Stromal cell of bone marrow (primary cell): Measurements from ENCODE around the gene PATJ.
A peak's percentile ranks its signal among the peaks of the same experiment; 100 is the strongest.
"Not testable (repeated sequence)": the region's sequence is repeated elsewhere in the genome, so short reads cannot be mapped to it uniquely, and the experiment has no call there.

ENCODE experiments used
- DNase-seq: peaks from one replicate; pipeline ENCODE4 v3.0.0-alpha.2; 2012; ENCODE audit warnings: low read depth

Gene PATJ

DNA sequence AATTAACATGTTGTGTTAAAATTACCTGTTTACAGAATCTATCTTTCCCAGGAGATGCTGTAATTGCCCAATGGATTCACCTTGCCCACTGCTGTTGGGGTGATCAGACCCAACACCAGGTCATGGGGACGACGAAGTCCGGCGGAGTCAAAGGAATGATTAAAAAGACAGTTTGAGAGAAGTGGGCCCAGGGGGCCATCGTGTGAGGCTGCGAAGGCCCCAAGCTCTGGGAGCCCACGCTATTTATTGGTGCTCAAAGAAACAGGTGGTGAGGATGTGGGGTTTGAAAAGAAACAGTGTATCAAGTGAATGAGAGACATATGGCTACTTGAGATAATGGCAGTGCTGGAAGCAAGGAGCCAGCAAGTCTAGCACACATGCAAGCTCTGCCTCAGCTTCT lies 436.1 kb downstream of the PATJ start:
- DNase-seq, result no peak

- not testable (repeated sequence) for DNase-seq
Measured at GRCh38 chr1:62180054-62180453, 437.8 kb downstream of the PATJ start.

GRCh38 chr1:62180639-62181038 lies 438.4 kb downstream of the PATJ start:
- no peak for DNase-seq

GRCh38 chr1:62181532-62181931 lies 439.3 kb downstream of the PATJ start:
- no peak for DNase-seq

GRCh38 chr1:62182157-62182556 lies 439.9 kb downstream of the PATJ start:
- not testable (repeated sequence) for DNase-seq

DNA sequence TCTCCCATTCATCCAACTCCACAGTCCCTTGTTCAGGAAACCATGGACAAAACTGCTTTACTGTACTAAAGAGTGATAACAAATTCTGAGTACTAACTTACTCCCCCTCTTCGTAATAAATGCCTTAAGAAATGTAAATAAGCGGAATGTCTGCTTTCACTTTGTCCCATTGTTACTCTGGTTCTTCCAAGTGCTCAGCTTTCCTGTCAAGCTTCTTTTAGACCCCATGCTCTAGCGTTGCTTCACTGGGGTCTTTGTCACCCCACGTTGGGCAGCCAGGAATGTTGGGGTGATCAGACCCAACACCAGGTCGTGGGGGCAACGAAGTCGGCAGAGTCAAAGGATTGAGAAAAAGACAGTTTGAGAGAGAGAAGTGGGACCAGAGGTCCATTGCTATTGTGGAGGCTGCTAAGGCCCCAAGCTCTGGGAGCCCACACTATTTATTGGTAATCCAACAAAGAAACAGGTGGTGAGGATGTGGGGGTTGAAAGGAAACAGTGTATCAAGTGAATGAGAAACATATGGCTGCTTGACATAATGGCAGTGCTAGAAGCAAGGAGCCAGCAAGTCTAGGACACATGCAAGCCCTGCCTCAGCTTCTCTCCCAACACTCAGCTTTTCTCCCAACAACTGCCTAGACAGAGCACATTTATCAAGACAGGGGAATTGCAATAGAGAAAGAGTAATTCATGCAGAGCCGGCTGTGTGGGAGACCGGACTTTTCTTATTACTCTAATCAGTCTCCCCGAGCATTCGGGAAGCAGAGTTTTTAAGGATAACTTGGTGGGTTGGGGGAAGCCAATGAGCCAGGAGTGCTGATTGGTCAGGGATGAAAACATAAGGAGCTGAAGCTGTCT lies 441.1 kb downstream of the PATJ start:
- DNase-seq, result not testable (repeated sequence)

- no peak for DNase-seq
Measured at GRCh38 chr1:62184336-62184735, 442.1 kb downstream of the PATJ start.

DNA sequence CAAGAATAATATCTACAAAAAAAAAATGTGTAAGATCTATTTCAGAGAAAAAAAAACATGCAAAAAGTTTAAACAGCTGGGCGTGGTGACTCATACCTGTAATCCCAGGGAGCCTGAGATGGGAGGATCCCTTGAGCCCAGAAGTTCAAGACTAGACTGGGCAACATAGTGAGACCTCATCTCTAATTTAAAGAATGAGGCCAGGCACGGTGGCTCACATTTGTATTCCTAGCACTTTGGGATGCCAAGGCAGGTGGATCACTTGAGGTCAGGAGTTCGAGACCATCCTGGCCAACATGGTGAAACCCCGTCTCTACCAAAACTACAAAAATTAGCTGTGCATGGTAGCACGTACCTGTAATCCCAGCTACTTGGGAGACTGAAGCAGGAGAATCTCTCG lies 443.0 kb downstream of the PATJ start:
- not testable (repeated sequence) for DNase-seq

DNA sequence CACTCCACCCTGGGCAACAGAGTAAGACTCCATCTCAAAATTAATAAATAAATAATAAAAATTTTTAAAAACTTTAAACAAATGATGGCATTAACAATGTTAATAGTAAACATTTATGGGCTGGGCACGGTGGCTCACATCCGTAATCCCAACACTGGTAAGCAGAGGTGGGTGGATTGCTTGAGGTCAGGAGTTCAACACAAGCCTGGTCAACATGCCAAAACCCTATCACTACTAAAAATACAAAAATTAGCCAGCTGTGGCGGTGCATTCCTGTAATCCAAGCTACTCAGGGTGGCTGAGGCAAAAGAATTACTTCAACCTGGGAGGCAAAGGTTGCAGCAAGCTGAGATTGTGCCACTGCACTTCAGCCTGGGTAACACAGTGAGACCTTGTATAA lies 443.4 kb downstream of the PATJ start:
- no peak for DNase-seq

DNA sequence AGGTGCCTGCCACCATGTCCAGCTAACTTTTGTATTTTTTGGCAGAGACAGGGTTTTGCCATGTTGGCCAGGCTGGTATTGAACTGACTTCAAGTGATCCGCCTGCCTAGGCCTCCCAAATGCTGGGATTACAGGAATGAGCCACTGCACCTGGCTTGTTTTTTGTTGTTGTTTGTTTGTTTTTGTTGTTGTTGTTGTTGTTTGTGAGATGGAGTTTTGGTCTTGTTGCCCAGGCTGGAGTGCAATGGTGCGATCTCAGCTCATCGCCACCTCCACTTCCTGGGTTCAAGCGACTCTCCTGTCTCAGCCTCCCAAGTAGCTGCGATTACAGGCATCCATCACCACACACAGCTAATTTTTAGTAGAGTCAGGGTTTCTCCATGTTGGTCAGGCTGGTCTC lies 445.3 kb downstream of the PATJ start:
- no peak for DNase-seq

DNA sequence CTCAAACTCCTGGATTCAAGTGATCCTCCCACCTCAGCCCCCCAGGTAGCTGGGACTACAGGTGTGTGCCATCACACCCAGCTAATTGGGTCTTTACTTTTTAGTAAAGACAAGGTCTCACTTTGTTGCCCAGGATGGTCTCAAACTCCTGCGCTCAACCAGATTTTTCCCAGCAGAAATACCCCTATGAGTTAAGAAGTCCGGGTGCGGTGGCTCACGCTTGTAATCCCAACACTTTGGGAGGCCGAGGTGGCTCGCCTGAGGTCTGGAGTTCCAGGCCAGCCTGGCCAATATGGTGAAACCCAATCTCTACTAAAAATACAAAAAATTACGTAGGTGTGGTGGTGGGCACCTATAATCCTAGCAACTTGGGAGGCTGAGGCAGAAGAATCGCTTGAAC lies 445.8 kb downstream of the PATJ start:
- DNase-seq, result no peak

- no peak for DNase-seq
Measured at GRCh38 chr1:62194651-62195544, 452.6 kb downstream of the PATJ start, which contains the start of gene L1TD1. TSS of gene L1TD1 (plus strand) at chr1:62194849. CDS start at chr1:62206629, 11,780 bp downstream.

DNA sequence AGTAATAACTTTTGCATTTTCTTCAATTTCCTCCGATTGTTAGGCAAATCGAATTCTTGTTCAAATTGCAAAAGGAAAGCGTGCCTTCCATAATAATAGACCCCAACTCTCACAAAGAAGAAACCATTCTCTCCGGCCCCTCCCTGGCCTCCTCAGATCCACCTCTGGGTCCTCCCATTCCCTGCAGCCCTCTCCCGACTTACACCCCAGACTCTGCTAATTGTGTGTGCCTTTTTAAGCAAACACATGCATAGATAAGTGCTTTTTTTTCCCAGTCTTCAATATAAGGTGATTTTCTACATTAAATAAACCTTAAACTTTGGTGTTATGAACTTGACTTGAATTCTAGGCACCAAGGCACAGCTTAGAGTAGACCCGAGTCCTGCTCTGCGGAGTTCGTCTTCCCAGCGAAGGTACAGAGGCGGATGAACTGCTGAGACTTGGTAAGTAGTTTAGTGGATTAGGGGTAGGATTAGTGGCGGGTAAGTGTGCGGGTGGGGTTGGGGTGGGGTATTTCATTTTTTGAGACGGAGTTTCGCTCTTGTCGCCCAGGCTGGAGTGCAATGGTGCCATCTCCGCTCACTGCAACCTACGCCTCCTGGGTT lies 453.9 kb downstream of the PATJ start:
- no peak for DNase-seq

DNA sequence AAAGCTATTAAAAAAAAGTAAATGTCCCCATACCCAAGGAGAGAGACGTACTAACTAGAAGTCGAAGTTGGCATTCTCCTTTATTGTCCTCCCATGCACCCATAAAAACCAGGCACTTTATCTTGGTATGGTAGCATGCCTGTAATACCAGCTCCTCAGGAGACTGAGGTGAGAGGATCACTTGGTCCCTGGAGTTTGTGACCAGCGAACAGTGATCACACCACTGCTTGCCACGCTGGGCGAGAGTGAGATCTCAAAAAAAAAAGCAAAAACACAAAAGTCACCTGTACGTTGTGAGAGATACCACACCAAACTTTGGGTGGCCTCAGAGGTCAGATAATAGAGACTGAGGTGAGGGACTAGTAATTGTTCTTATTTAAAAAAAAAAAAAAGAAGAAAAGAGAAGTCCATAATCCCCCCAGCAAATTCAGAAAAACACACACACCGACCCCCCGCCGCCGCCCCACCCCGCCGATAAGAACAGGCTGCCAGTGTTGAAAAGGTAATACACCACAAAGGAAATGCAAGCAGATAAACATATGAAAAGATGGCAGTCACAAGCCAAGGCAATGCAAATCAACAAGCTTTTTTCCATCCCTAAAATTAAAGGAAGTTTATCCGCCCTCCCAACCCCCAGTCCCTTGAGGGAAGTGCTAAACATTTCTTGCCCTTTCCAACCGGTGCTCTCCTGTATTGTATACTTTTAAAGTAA lies 455.9 kb downstream of the PATJ start:
- DNase-seq, result no peak

DNA sequence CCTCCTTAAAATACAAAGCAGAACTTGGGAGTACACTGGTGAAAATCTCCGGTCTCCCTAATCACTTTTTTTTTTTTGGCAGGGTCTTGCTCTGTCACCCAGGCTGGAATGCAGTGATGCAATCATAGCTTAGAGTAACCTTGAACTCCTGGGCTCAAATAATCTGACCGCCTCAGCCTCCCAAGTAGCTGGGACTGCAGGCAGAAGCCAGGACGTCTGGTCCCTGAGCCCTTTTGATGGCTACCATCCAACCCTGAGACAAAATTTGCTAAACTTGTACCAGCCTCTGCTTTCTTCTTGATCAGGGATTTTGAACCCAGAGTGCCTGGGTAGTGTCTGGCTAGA lies 456.5 kb downstream of the PATJ start:
- no peak for DNase-seq

- DNase-seq, result no peak
Measured at GRCh38 chr1:62207187-62207586, 464.9 kb downstream of the PATJ start.

GRCh38 chr1:62208087-62208486 lies 465.8 kb downstream of the PATJ start:
- DNase-seq, result no peak

GRCh38 chr1:62208970-62209369 lies 466.7 kb downstream of the PATJ start:
- DNase-seq, result no peak

GRCh38 chr1:62209931-62210595 lies 467.8 kb downstream of the PATJ start:
- DNase-seq, result peak; percentile 13

GRCh38 chr1:62210960-62211359 lies 468.7 kb downstream of the PATJ start:
- DNase-seq, result no peak

GRCh38 chr1:62212411-62212810 lies 470.1 kb downstream of the PATJ start:
- no peak for DNase-seq
